Right kidney (tissue), 1 donor: ENCODE results near the gene MARCHF6.
"Not testable (repeated sequence)": the region's sequence is repeated elsewhere in the genome, so short reads cannot be mapped to it uniquely, and the experiment has no call there.

Experiments used
- DNase-seq: peaks from one replicate; pipeline ENCODE4 v3.0.0-alpha.2; 2016

MARCHF6 gene

GRCh38 chr5:10351199-10351905 is 2.1 kb upstream of the MARCHF6 start:
- DNase-seq = no peak

GRCh38 chr5:10351919-10352318 is 1.6 kb upstream of the MARCHF6 start:
- DNase-seq = no peak

GRCh38 chr5:10352430-10353240 is 860 bp upstream of the MARCHF6 start:
- no peak for DNase-seq

- peak; percentile 74 for DNase-seq
Observed at GRCh38 chr5:10354048-10354872, 765 bp downstream of the MARCHF6 start.

- DNase-seq = no peak
Observed at GRCh38 chr5:10355071-10355889, 1.8 kb downstream of the MARCHF6 start.

GRCh38 chr5:10358999-10359398 is 5.5 kb downstream of the MARCHF6 start:
- no peak for DNase-seq

GRCh38 chr5:10360686-10361085 is 7.2 kb downstream of the MARCHF6 start:
- DNase-seq = no peak

GRCh38 chr5:10363519-10364185 is 10.2 kb downstream of the MARCHF6 start:
- DNase-seq = no peak

- no peak for DNase-seq
Observed at GRCh38 chr5:10364186-10364689, 10.7 kb downstream of the MARCHF6 start.

GRCh38 chr5:10365782-10366181 is 12.3 kb downstream of the MARCHF6 start:
- DNase-seq = no peak

GRCh38 chr5:10366310-10367272 is 13.1 kb downstream of the MARCHF6 start:
- no peak for DNase-seq

GRCh38 chr5:10367579-10367978 is 14.1 kb downstream of the MARCHF6 start:
- DNase-seq = no peak

- no peak for DNase-seq
Observed at GRCh38 chr5:10370931-10371330, 17.4 kb downstream of the MARCHF6 start.

GRCh38 chr5:10371369-10371768 is 17.9 kb downstream of the MARCHF6 start:
- not testable (repeated sequence) for DNase-seq

GRCh38 chr5:10372726-10373709 is 19.5 kb downstream of the MARCHF6 start:
- no peak for DNase-seq

GRCh38 chr5:10374046-10375022 is 20.8 kb downstream of the MARCHF6 start:
- DNase-seq = no peak

GRCh38 chr5:10375146-10375545 is 21.7 kb downstream of the MARCHF6 start:
- not testable (repeated sequence) for DNase-seq
